H1 (cell line): ENCODE measurements around the gene EPHB1. TPM values are rescaled to one million over a fixed set of nuclear protein-coding genes. Genes with fewer than 3 reads are reported as not detected.

Experiments used
- CTCF ChIA-PET: fragments of 300-600 bp; sonication (Branson Sonifier 250); formaldehyde crosslinking; loops from one replicate; lab custom pipeline; 2021; ENCODE audit not compliant: partially characterized antibody; lab: Charles Lee
- POLR2A ChIA-PET: fragments of 300-600 bp; sonication (Branson Sonifier 250); formaldehyde crosslinking; loops from one replicate; lab custom pipeline; 2021; ENCODE audit warnings: inconsistent platforms; ENCODE audit not compliant: partially characterized antibody; lab: Charles Lee
- DNase-seq, 2 experiments: peaks; one replicate each; pipeline versions ENCODE4 v3.0.0 to v3.0.0-alpha.2; 2010 to 2022; ENCODE audit warnings: low spot score in 2 of 2, low read depth in 1 of 2, mixed read lengths in 1 of 2
- FAIRE-seq: peaks from 2 replicates; lab custom pipeline; 2011; peaks lifted over from hg19 to GRCh38; lab: Jason Lieb, UNC
- H2AFZ ChIP-seq: 2 replicates; pipeline ENCODE4 v1.8.1; 2012; ENCODE audit warnings: low read length, inconsistent platforms
- H2AK5ac ChIP-seq: 2 replicates; pipeline ENCODE4 v1.6.1; 2013; ENCODE audit warnings: low read depth, low read length
- H2BK120ac ChIP-seq: replicated peaks from 2 replicates; pipeline ENCODE3; 2013; ENCODE audit warnings: low read depth, low read length, inconsistent platforms
- H2BK12ac ChIP-seq: 2 replicates; pipeline ENCODE4 v1.6.1; 2013; ENCODE audit warnings: low read depth, low read length
- H2BK15ac ChIP-seq: 2 replicates; pipeline ENCODE4 v1.6.1; 2013; ENCODE audit warnings: low read length
- H2BK20ac ChIP-seq: 2 replicates; pipeline ENCODE4 v1.6.1; 2013; ENCODE audit warnings: low read length
- H2BK5ac ChIP-seq: 2 replicates; pipeline ENCODE4 v1.6.1; 2013; ENCODE audit warnings: low read depth, low read length
- H3K14ac ChIP-seq: 2 replicates; pipeline ENCODE4 v1.6.1; 2013; ENCODE audit warnings: inconsistent platforms; ENCODE audit not compliant: insufficient read length
- H3K18ac ChIP-seq: 2 replicates; pipeline ENCODE4 v1.6.1; 2013; ENCODE audit warnings: low read length; ENCODE audit errors: extremely low read depth
- H3K23ac ChIP-seq: 2 replicates; pipeline ENCODE4 v1.6.1; 2013; ENCODE audit warnings: inconsistent platforms; ENCODE audit not compliant: insufficient read length
- H3K23me2 ChIP-seq: 2 replicates; pipeline ENCODE4 v1.6.1; 2013; ENCODE audit warnings: low read depth, low read length
- H3K27ac ChIP-seq: 2 replicates; pipeline ENCODE4 v1.6.1; 2011; ENCODE audit warnings: low read depth, low read length, inconsistent platforms
- H3K27me3 ChIP-seq, 4 experiments: replicated peaks in 1 of 4; 1 replicate in 1 of 4; 2 replicates in 3 of 4; pipeline versions ENCODE4 v1.6.1 to v1.8.1; 2011 to 2013; ENCODE audit warnings: low read length in 3 of 4, mild to moderate bottlenecking in 3 of 4, inconsistent platforms in 2 of 4, mixed read lengths in 2 of 4, moderate library complexity in 1 of 4; ENCODE audit not compliant: control insufficient read depth in 3 of 4, insufficient read depth in 3 of 4; ENCODE audit errors: extremely low read depth in 1 of 4
- H3K36me3 ChIP-seq, 4 experiments: 2 replicates each; pipeline versions ENCODE4 v1.6.1 to v1.8.1; 2011 to 2013; ENCODE audit warnings: mild to moderate bottlenecking in 4 of 4, low read length in 3 of 4, moderate library complexity in 2 of 4, control low read depth in 1 of 4, inconsistent platforms in 1 of 4; ENCODE audit not compliant: insufficient read depth in 4 of 4, control insufficient read depth in 2 of 4
- H3K4ac ChIP-seq: replicated peaks from 2 replicates; pipeline ENCODE3; 2013; ENCODE audit warnings: low read length, low read depth, mixed read lengths, inconsistent platforms; ENCODE audit not compliant: insufficient read length
- H3K4me1 ChIP-seq, 4 experiments: replicated peaks in 1 of 4; 1 replicate in 1 of 4; 2 replicates in 3 of 4; pipeline versions ENCODE4 v1.6.1 to v1.8.1; 2011 to 2013; ENCODE audit warnings: low read length in 3 of 4, inconsistent platforms in 2 of 4, mixed read lengths in 1 of 4; ENCODE audit not compliant: insufficient read depth in 4 of 4, control insufficient read depth in 3 of 4
- H3K4me2 ChIP-seq, 2 experiments: 2 replicates each; pipeline versions ENCODE4 v1.6.1 to v1.8.1; 2011 to 2013; ENCODE audit warnings: low read depth in 2 of 2, low read length in 2 of 2, control low read depth in 1 of 2, inconsistent platforms in 1 of 2, mild to moderate bottlenecking in 1 of 2; ENCODE audit not compliant: insufficient read depth in 1 of 2
- H3K4me3 ChIP-seq, 4 experiments: fragments of 200-600, 300-600 bp in 1 of 4; sonication (generic), shearing (Covaris generic), sonication (Bioruptor Twin) in 1 of 4; 2 replicates each; pipeline versions ENCODE4 v1.5.1 to v1.8.1; 2011 to 2016; ENCODE audit warnings: low read length in 4 of 4, low read depth in 3 of 4, control low read depth in 2 of 4, inconsistent platforms in 2 of 4, mild to moderate bottlenecking in 2 of 4, mixed read lengths in 1 of 4, moderate library complexity in 1 of 4; ENCODE audit not compliant: insufficient read depth in 2 of 4; ENCODE audit errors: extremely low read depth in 1 of 4
- H3K56ac ChIP-seq: replicated peaks from 2 replicates; pipeline ENCODE3; 2013; ENCODE audit warnings: low read depth, mild to moderate bottlenecking, mixed read lengths, low read length, inconsistent platforms; ENCODE audit not compliant: insufficient read length
- H3K79me1 ChIP-seq: 2 replicates; pipeline ENCODE4 v1.6.1; 2013; ENCODE audit warnings: low read depth, low read length, control low read depth
- H3K79me2 ChIP-seq, 2 experiments: 2 replicates each; pipeline versions ENCODE4 v1.6.1 to v1.8.1; 2012 to 2013; ENCODE audit warnings: low read length in 2 of 2, mild to moderate bottlenecking in 2 of 2, inconsistent platforms in 1 of 2; ENCODE audit not compliant: insufficient read depth in 2 of 2, control insufficient read depth in 1 of 2
- H3K9ac ChIP-seq, 4 experiments: replicated peaks in 1 of 4; 1 replicate in 1 of 4; 2 replicates in 3 of 4; pipeline versions ENCODE4 v1.6.1 to v1.8.1; 2011 to 2013; ENCODE audit warnings: low read depth in 3 of 4, low read length in 3 of 4, control low read depth in 2 of 4, mild to moderate bottlenecking in 2 of 4, moderate library complexity in 2 of 4, inconsistent platforms in 1 of 4; ENCODE audit errors: extremely low read depth in 1 of 4
- H3K9me3 ChIP-seq, 2 experiments: 2 replicates each; pipeline versions ENCODE4 v1.6.1 to v1.8.1; 2012 to 2013; ENCODE audit warnings: mild to moderate bottlenecking in 2 of 2, moderate library complexity in 2 of 2, control low read depth in 1 of 2, inconsistent platforms in 1 of 2, low read depth in 1 of 2, low read length in 1 of 2, mixed read lengths in 1 of 2; ENCODE audit not compliant: insufficient read depth in 2 of 2
- H4K20me1 ChIP-seq, 2 experiments: replicated peaks in 1 of 2; 2 replicates each; pipeline versions ENCODE3 to v1.8.1; 2011 to 2013; ENCODE audit warnings: inconsistent platforms in 2 of 2, low read length in 2 of 2, mild to moderate bottlenecking in 1 of 2; ENCODE audit not compliant: insufficient read depth in 2 of 2, control insufficient read depth in 1 of 2
- H4K5ac ChIP-seq: 2 replicates; pipeline ENCODE4 v1.6.1; 2013; ENCODE audit warnings: low read length, low read depth, mixed read lengths, inconsistent platforms; ENCODE audit not compliant: insufficient read length
- H4K8ac ChIP-seq: 2 replicates; pipeline ENCODE4 v1.8.0; 2013; ENCODE audit warnings: mild to moderate bottlenecking, moderate library complexity, low read length, inconsistent platforms; ENCODE audit not compliant: insufficient read depth; ENCODE audit errors: extremely low read depth
- H4K91ac ChIP-seq: replicated peaks from 2 replicates; pipeline ENCODE3; 2013; ENCODE audit warnings: low read length, mixed read lengths, inconsistent platforms; ENCODE audit not compliant: insufficient read length
- ASH2L ChIP-seq: fragments of 200-600, 300-600 bp; sonication (generic); IDR thresholded peaks from one replicate; pipeline ENCODE4 v1.7.1; 2017; ENCODE audit warnings: low read length
- BCL11A ChIP-seq, 2 experiments: IDR thresholded peaks; one replicate each; pipeline ENCODE4 v1.6.1; 2011; ENCODE audit warnings: low read depth in 2 of 2, low read length in 2 of 2, mild to moderate bottlenecking in 2 of 2
- CEBPB ChIP-seq: IDR thresholded peaks from 2 replicates; pipeline ENCODE4 v1.6.1; 2012; ENCODE audit warnings: low read depth, low read length
- RAD21 ChIP-seq, 2 experiments: IDR thresholded peaks in 1 of 2; conservative IDR thresholded peaks in 1 of 2; 2 replicates each; pipeline ENCODE4 v1.6.1; 2011; ENCODE audit warnings: low read depth in 2 of 2, low read length in 2 of 2, improper control_type of control experiment in 1 of 2, inconsistent platforms in 1 of 2, mild to moderate bottlenecking in 1 of 2, moderate library complexity in 1 of 2
- RNF2 ChIP-seq: fragments of 200-900, 300-1000 bp; sonication (generic); IDR thresholded peaks from 2 replicates; pipeline ENCODE4 v1.7.1; 2016; ENCODE audit warnings: borderline replicate concordance, low read depth, mild to moderate bottlenecking, antibody characterized with exemption, low read length; ENCODE audit not compliant: poor library complexity, severe bottlenecking; ENCODE audit errors: missing control alignments
- SAP30 ChIP-seq: fragments of 300-600 bp; sonication (generic); IDR thresholded peaks from 2 replicates; pipeline ENCODE4 v1.7.1; 2012; ENCODE audit warnings: low read length, moderate library complexity, mild to moderate bottlenecking, inconsistent platforms; ENCODE audit not compliant: insufficient read depth, insufficient replicate concordance
- SIRT6 ChIP-seq: IDR thresholded peaks from one replicate; pipeline ENCODE4 v1.7.1; 2012; ENCODE audit warnings: low read length, inconsistent platforms
- SRF ChIP-seq: IDR thresholded peaks from 2 replicates; pipeline ENCODE4 v1.6.1; 2011; ENCODE audit warnings: mild to moderate bottlenecking, low read depth, low read length, moderate library complexity
- SUZ12 ChIP-seq: fragments of 200-600 bp; sonication (generic); IDR thresholded peaks from 2 replicates; pipeline ENCODE4 v1.6.1; 2012; ENCODE audit warnings: mild to moderate bottlenecking, inconsistent platforms, low read length, moderate library complexity, mixed read lengths
- WGBS, 2 experiments: shearing (Covaris generic) in 1 of 2; methylation state at CpG; one replicate each; pipeline versions ENCODE4 v1.1.6 to v1.1.7; 2013 to 2015; ENCODE audit warnings: low lambda C conversion rate in 2 of 2, mixed read lengths in 2 of 2, inconsistent platforms in 1 of 2, low coverage in 1 of 2, missing lambda C conversion rate in 1 of 2; ENCODE audit not compliant: insufficient replicate concordance in 2 of 2, insufficient coverage in 1 of 2, insufficient read length in 1 of 2; ENCODE audit errors: extremely low coverage in 1 of 2, missing lambda C conversion rate in 1 of 2; 5-methylcytosine and 5-hydroxymethylcytosine counted together
- polyA plus RNA-seq, 7 experiments: library from polyadenylated mRNA; depleted of rRNA in 3 of 7; stranded (reverse) in 5 of 7; unstranded in 2 of 7; fragments of >200 nt in 5 of 7; fragments of 200-250 nt in 2 of 7; gene quantifications; 1 replicate in 5 of 7; 2 replicates in 1 of 7; 4 replicates in 1 of 7; pipeline versions ENCODE4 v1.2.1 to v1.2.3, GENCODE V29; 2011 to 2013; ENCODE audit warnings: missing spikeins in 2 of 7, mixed read lengths in 2 of 7
- total RNA-seq: library from RNA; stranded (reverse); fragmentation: NEBNext Ultra II Directional; extraction: Animal tissue kit (Norgen Biotek cat#: 25700); gene quantifications from 2 replicates; pipeline ENCODE4 v1.2.1, GENCODE V29; 2021
- TF ChIP-seq, protein P1 (sequence below): IDR thresholded peaks from 2 replicates; pipeline ENCODE4 v1.6.1; 2012; ENCODE audit warnings: inconsistent platforms

EPHB1 gene
- total and polyA plus RNA-seq, 2 of the 8 experiments (the other 6 are each of a cell fraction or from before 2014, with no cell fraction given): 3.5 to 5.9 TPM

DNA sequence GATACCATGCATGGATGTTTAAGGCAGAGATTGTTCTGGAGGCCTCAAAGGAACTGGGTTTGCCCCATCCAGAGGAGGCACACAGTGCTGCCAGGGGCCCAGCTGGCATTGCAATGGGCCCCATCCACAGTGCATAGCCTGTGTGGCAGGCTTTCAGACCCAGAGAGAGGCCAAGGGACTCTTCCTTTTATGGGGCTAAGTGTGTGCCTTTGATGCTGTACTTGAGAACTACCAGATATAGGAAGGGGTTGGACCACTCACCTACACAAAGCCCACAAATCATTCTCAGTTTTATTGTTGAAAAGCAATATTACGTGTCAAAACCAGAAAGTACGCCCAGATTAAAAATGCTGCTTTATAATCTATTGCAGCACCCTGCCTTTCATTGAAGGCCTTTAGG is 134.9 kb downstream of the EPHB1 start:
- H3K79me1 ChIP-seq: no peaks in the 10 kb centered on the region
- CTCF ChIA-PET: no interaction called here
- H2BK15ac ChIP-seq: no peak overlapping the region
- no peak overlapping the region for H2BK5ac ChIP-seq
- H3K56ac ChIP-seq: no peak overlapping the region
- no peak overlapping the region for H4K5ac ChIP-seq
- DNase-seq (no peak), FAIRE-seq (no peak)
- peaks cover 0 to under 1% of the 10 kb centered on the region in 2 experiments; a peak in 2 of 4 replicates for H3K9me3 ChIP-seq
- H3K23me2 ChIP-seq: no peaks in the 10 kb centered on the region
- H3K4ac ChIP-seq: no peak overlapping the region
- H3K79me2 ChIP-seq: no peaks in the 10 kb centered on the region
- no peak overlapping the region for H2BK12ac ChIP-seq
- peaks cover 0 to 2% (median 0%) of the 10 kb centered on the region in 4 experiments; a peak in 3 of 7 replicates for H3K27me3 ChIP-seq
- H3K23ac ChIP-seq: no peak overlapping the region
- no peak overlapping the region for H3K4me3 ChIP-seq
- H2BK120ac ChIP-seq: no peak overlapping the region
- TF ChIP-seq SRF: no peak
- TF ChIP-seq SIRT6: no peak
- no peak for TF ChIP-seq CEBPB
- no peak for TF ChIP-seq SAP30
- TF ChIP-seq, protein P1, sequence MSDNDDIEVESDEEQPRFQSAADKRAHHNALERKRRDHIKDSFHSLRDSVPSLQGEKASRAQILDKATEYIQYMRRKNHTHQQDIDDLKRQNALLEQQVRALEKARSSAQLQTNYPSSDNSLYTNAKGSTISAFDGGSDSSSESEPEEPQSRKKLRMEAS: no peak
- no peak for TF ChIP-seq RAD21 (IDR thresholded peaks at IDR 0.05 in 1 of 2, conservative IDR thresholded peaks at IDR 0.05 in 1 of 2; ENCODE audit: low read depth in 2 of 2, low read length in 2 of 2)
- no peak for TF ChIP-seq BCL11A (IDR thresholded peaks at IDR 0.05; ENCODE audit: low read depth in 2 of 2, low read length in 2 of 2)
- TF ChIP-seq ASH2L: no peak
- no peak for TF ChIP-seq RNF2
- TF ChIP-seq SUZ12: no peak
- H3K14ac ChIP-seq: no peak overlapping the region
- H4K91ac ChIP-seq: no peak overlapping the region
- no peak overlapping the region for H3K18ac ChIP-seq
- no peak overlapping the region for H3K9ac ChIP-seq
- H3K36me3 ChIP-seq: no peaks in the 10 kb centered on the region
- no peak overlapping the region for H3K27ac ChIP-seq
- no peak overlapping the region for H4K8ac ChIP-seq
- H2BK20ac ChIP-seq: no peak overlapping the region
- peaks cover 4 to 13% (median 8%) of the 10 kb centered on the region in 4 experiments; a peak in 5 of 7 replicates for H3K4me1 ChIP-seq
- no peak overlapping the region for H2AFZ ChIP-seq
- POLR2A ChIA-PET: no interaction called here
- WGBS, 2 experiments: 91% methylated on average over 2 of the region's 2 CpGs; no CpG with 5 or more reads in 1 of the 2 experiments
- H4K20me1 ChIP-seq: no peaks in the 10 kb centered on the region
- no peak overlapping the region for H2AK5ac ChIP-seq
- H3K4me2 ChIP-seq: no peak overlapping the region
